Fibroblast of lung (primary cell): ENCODE data around the gene TASOR. TPM values are rescaled to one million over a fixed set of nuclear protein-coding genes. Genes with fewer than 3 reads are reported as not detected.
"Not testable (repeated sequence)": the region's sequence is repeated elsewhere in the genome, so short reads cannot be mapped to it uniquely, and the experiment has no call there.

ENCODE experiments used
- DNase-seq, 2 donors: peaks; one replicate each; pipeline versions ENCODE4 v3.0.0 to v3.0.0-alpha.2; 2010; ENCODE audit warnings: low read depth in 2 of 2
- H2AFZ ChIP-seq: 2 replicates; pipeline ENCODE4 v1.5.1; 2012; ENCODE audit warnings: low read length, control low read depth, inconsistent platforms
- H3K27ac ChIP-seq: 2 replicates; pipeline ENCODE4 v1.5.1; 2011; ENCODE audit warnings: low read length, control low read depth; ENCODE audit not compliant: insufficient read depth
- H3K27me3 ChIP-seq: 2 replicates; pipeline ENCODE4 v1.5.1; 2011; ENCODE audit warnings: mild to moderate bottlenecking, low read length; ENCODE audit not compliant: control insufficient read depth, insufficient read depth
- H3K36me3 ChIP-seq: 2 replicates; pipeline ENCODE4 v1.5.1; 2011; ENCODE audit warnings: low read length; ENCODE audit not compliant: control insufficient read depth, insufficient read depth
- H3K4me1 ChIP-seq: 2 replicates; pipeline ENCODE4 v1.5.1; 2011; ENCODE audit warnings: low read length; ENCODE audit not compliant: control insufficient read depth, insufficient read depth; ENCODE audit errors: extremely low read depth
- H3K4me2 ChIP-seq: 2 replicates; pipeline ENCODE4 v1.5.1; 2011; ENCODE audit warnings: low read length, control low read depth; ENCODE audit not compliant: insufficient read depth; ENCODE audit errors: extremely low read depth
- H3K4me3 ChIP-seq, 4 experiments: fragments of 200-600 bp in 1 of 4; sonication (generic) in 1 of 4; replicated peaks in 1 of 4; 2 replicates each; pipeline ENCODE4 v1.5.1; 2011 to 2016; ENCODE audit warnings: low read length in 4 of 4, low read depth in 3 of 4, mild to moderate bottlenecking in 3 of 4, control low read depth in 2 of 4, inconsistent platforms in 1 of 4, mixed read lengths in 1 of 4; ENCODE audit not compliant: insufficient read depth in 1 of 4; ENCODE audit errors: control extremely low read depth in 1 of 4
- H3K79me2 ChIP-seq: 2 replicates; pipeline ENCODE4 v1.5.1; 2012; ENCODE audit warnings: mild to moderate bottlenecking, low read length, inconsistent platforms; ENCODE audit not compliant: control insufficient read depth, insufficient read depth
- H3K9ac ChIP-seq: 2 replicates; pipeline ENCODE4 v1.5.1; 2011; ENCODE audit warnings: mild to moderate bottlenecking, low read length, control low read depth; ENCODE audit not compliant: insufficient read depth
- H3K9me3 ChIP-seq: 2 replicates; pipeline ENCODE4 v1.5.1; 2012; ENCODE audit warnings: low read depth, low read length; ENCODE audit not compliant: control insufficient read depth, insufficient read depth
- H4K20me1 ChIP-seq: 2 replicates; pipeline ENCODE4 v1.5.1; 2011; ENCODE audit warnings: low read length; ENCODE audit not compliant: control insufficient read depth, insufficient read depth; ENCODE audit errors: extremely low read depth
- CTCF ChIP-seq, 2 donors: IDR thresholded peaks in 1 of 2; conservative IDR thresholded peaks in 1 of 2; 1 replicate in 1 of 2; 2 replicates in 1 of 2; pipeline ENCODE4 v1.5.1; 2011 to 2012; ENCODE audit warnings: low read length in 2 of 2, control low read depth in 1 of 2, inconsistent platforms in 1 of 2, low read depth in 1 of 2, mild to moderate bottlenecking in 1 of 2
- EZH2 ChIP-seq: IDR thresholded peaks from 2 replicates; pipeline ENCODE4 v1.5.1; 2012; ENCODE audit warnings: low read length, control low read depth, mild to moderate bottlenecking; ENCODE audit errors: missing control alignments
- polyA plus RNA-seq, 2 donors: library from polyadenylated mRNA; depleted of rRNA in 1 of 2; stranded (reverse) in 1 of 2; unstranded in 1 of 2; fragments of >200 nt; gene quantifications; 2 replicates each; pipeline ENCODE4 v1.2.1, GENCODE V29; 2011 to 2012; ENCODE audit warnings: missing spikeins in 1 of 2
- total RNA-seq: library from RNA; depleted of rRNA; stranded (reverse); fragments of >200 nt; gene quantifications from 2 replicates; pipeline ENCODE4 v1.2.1, GENCODE V29; 2014

The TASOR gene
- total and polyA plus RNA-seq, 2 donors (not counting 1 experiment from before 2014, with no cell fraction given), result 37.0 to 112 TPM

- H3K27me3 ChIP-seq, result no peaks in the 10 kb centered on the region
- TF ChIP-seq EZH2 (no peak), CTCF (conservative IDR thresholded peaks at IDR 0.05 in 1 of 2, IDR thresholded peaks at IDR 0.05 in 1 of 2; ENCODE audit: low read depth in 1 of 2, low read length in 2 of 2) (no peak)
- no peaks in the 10 kb centered on the region for H3K79me2 ChIP-seq
- peak in 1 of 2 donors; percentile 11 for DNase-seq
- no peak overlapping the region for H3K4me2 ChIP-seq
- H3K4me1 ChIP-seq, result no peaks in the 10 kb centered on the region
- H3K27ac ChIP-seq, result no peak overlapping the region
- H3K9me3 ChIP-seq, result no peaks in the 10 kb centered on the region
- H2AFZ ChIP-seq, result no peak overlapping the region
- no peaks in the 10 kb centered on the region for H4K20me1 ChIP-seq
- H3K9ac ChIP-seq, result no peak overlapping the region
- no peak overlapping the region for H3K4me3 ChIP-seq
- H3K36me3 ChIP-seq, result no peaks in the 10 kb centered on the region
Observed at GRCh38 chr3:56724676-56725075, 41.6 kb upstream of the TASOR start.

GRCh38 chr3:56720849-56721248 lies 37.8 kb upstream of the TASOR start:
- Histone ChIP-seq H3K9me3 (no peaks in the 10 kb centered on the region), H3K27ac (no peak overlapping the region), H2AFZ (no peak overlapping the region), H3K4me2 (no peak overlapping the region), H3K27me3 (no peaks in the 10 kb centered on the region), H3K36me3 (no peaks in the 10 kb centered on the region), H3K4me3 (no peak overlapping the region), H3K79me2 (no peaks in the 10 kb centered on the region), H3K9ac (no peak overlapping the region), H3K4me1 (no peaks in the 10 kb centered on the region), H4K20me1 (no peaks in the 10 kb centered on the region)
- DNase-seq, result no peak
- TF ChIP-seq EZH2, result no peak
- no peak for TF ChIP-seq CTCF (conservative IDR thresholded peaks at IDR 0.05 in 1 of 2, IDR thresholded peaks at IDR 0.05 in 1 of 2; ENCODE audit: low read depth in 1 of 2, low read length in 2 of 2)

GRCh38 chr3:56718809-56719208 lies 35.7 kb upstream of the TASOR start:
- H3K27me3 ChIP-seq, H3K79me2 ChIP-seq, H4K20me1 ChIP-seq, H3K27ac ChIP-seq, H3K9ac ChIP-seq, H2AFZ ChIP-seq, H3K4me2 ChIP-seq, H3K4me1 ChIP-seq, H3K36me3 ChIP-seq, H3K4me3 ChIP-seq, DNase-seq, H3K9me3 ChIP-seq: not testable (repeated sequence)
